ENCODE data around the gene CD86.

CD86 gene

DNA sequence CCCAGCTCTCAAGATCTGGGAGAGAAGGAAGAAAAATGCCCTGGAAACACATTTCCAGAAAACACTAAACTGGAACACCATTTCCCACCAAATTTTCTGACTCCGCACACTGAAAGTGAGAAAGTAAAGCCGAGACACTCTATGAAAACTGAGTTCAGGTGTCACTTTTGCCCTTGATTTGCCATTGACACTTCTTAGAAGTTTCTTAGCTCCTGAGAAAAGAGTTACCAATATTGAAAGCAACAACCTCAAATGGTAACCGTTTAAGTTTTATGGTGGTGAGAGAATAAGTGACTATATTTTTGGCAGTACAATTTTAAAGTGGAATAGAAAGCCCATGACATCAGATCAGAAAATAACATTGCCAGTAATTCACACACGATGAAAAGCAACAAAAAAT is 39.0 kb downstream of the CD86 start:
- TF ChIP-seq, protein P1, sequence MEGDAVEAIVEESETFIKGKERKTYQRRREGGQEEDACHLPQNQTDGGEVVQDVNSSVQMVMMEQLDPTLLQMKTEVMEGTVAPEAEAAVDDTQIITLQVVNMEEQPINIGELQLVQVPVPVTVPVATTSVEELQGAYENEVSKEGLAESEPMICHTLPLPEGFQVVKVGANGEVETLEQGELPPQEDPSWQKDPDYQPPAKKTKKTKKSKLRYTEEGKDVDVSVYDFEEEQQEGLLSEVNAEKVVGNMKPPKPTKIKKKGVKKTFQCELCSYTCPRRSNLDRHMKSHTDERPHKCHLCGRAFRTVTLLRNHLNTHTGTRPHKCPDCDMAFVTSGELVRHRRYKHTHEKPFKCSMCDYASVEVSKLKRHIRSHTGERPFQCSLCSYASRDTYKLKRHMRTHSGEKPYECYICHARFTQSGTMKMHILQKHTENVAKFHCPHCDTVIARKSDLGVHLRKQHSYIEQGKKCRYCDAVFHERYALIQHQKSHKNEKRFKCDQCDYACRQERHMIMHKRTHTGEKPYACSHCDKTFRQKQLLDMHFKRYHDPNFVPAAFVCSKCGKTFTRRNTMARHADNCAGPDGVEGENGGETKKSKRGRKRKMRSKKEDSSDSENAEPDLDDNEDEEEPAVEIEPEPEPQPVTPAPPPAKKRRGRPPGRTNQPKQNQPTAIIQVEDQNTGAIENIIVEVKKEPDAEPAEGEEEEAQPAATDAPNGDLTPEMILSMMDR (IDR thresholded peaks at IDR 0.05; ENCODE audit: low read depth, low read length), result no peak
- no peak for DNase-seq (ENCODE audit: extremely low read depth, low read depth)

DNA sequence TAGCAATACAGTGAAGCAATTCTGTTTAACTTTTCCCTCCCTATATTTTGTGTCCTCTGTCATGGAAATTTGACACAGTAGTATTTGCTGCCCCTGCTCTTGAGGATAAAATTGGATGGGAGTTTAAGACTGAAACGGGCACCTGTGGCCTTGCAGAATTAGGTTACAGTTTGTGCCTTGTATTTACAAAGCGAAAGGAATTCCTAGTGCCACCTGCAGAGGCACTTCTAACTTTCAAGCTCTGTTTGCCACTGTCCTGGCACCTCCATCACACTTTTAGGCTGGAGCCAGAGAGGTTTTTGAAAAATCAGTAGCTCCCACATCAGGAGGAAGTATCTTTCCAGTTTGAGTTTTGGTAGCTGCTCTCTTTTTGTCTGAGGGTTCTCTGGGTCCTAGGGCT is 39.5 kb downstream of the CD86 start:
- no peak for DNase-seq (ENCODE audit: extremely low read depth, low read depth)
- TF ChIP-seq, protein P1 (IDR thresholded peaks at IDR 0.05; ENCODE audit: low read depth, low read length), result no peak

DNA sequence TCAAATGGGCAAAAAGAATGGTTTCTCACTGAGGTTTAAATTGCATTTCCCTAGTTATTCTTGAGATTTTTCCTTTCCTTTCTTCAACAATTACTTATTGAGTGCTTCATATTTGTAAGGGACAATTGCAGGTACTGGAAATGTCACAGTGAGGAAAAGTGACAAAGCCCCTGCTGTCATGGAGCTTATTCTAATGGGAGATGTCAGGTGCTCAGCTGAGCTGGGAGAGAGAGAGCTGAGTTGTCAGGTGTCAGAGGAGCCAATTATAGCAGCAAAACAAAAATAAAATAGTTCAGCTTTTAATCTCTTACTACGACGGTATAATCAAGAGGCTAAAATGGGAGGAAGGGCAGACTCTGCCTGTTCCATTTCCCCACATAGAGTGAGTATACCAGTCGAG is 42.0 kb downstream of the CD86 start:
- DNase-seq (ENCODE audit: extremely low read depth, low read depth), result no peak
- TF ChIP-seq, protein P1 (IDR thresholded peaks at IDR 0.05; ENCODE audit: low read depth, low read length), result no peak

DNA sequence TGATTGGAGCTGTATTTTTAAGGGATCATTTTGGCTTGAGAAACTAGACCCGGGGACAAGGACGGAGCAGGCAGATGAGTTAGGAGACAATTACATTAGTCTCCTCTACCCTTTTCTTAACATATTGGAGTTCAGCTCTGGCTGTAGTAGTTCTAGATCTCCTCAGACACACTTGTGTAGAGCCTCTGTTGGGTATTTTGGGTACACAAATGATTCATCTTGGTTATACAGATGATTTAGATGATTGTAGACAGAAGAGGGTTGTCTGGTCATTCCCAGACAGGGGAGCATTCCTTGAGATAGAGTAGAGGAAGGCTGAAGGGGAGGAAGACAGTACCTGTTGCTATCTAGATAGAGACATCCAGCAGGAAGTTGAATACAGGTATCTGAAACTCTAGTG is 43.4 kb downstream of the CD86 start:
- TF ChIP-seq, protein P1 (IDR thresholded peaks at IDR 0.05; ENCODE audit: low read depth, low read length), result no peak
- no peak for DNase-seq (ENCODE audit: extremely low read depth, low read depth)

DNA sequence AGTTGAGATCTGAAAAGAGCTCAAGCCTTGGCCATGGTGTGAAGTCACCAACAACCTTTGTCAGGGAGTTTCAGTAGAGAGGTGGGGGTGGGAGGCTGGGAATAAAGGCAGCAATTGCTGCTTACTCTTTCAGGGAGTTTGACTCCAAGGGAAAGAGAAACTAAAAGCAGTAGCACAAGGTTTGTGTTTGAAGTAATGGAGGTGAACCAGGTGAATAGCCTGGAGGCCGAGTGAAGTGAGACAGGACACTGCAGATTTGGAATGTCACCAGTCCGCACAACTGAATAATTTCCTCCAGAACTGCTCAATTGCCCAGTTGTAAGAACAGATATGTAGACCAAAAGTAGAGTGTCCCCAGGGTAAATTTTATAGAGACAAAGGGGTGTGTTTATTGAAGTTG is 44.1 kb downstream of the CD86 start:
- TF ChIP-seq, protein P1 (IDR thresholded peaks at IDR 0.05; ENCODE audit: low read depth, low read length), result no peak
- DNase-seq (ENCODE audit: extremely low read depth, low read depth), result no peak

DNA sequence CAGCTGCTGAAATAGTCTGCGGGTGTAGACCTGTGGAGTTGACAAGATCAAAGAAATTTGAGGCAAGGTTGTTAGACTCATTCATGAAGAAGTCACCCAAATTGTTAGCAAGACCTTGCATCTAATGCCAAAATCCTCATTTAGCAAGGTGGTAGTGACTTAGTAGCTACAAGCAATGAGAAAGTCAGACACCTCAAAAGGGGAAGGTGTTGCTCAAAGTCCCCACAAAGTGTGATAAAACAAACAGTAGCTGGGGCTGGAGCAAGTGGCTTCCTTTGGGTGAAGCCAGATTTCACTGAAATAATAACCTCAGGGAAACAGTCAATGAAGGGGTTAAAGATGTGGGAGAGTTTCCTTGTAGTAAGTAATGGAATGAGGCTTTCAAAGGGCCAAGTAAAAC is 44.9 kb downstream of the CD86 start:
- DNase-seq (ENCODE audit: extremely low read depth, low read depth), result no peak

DNA sequence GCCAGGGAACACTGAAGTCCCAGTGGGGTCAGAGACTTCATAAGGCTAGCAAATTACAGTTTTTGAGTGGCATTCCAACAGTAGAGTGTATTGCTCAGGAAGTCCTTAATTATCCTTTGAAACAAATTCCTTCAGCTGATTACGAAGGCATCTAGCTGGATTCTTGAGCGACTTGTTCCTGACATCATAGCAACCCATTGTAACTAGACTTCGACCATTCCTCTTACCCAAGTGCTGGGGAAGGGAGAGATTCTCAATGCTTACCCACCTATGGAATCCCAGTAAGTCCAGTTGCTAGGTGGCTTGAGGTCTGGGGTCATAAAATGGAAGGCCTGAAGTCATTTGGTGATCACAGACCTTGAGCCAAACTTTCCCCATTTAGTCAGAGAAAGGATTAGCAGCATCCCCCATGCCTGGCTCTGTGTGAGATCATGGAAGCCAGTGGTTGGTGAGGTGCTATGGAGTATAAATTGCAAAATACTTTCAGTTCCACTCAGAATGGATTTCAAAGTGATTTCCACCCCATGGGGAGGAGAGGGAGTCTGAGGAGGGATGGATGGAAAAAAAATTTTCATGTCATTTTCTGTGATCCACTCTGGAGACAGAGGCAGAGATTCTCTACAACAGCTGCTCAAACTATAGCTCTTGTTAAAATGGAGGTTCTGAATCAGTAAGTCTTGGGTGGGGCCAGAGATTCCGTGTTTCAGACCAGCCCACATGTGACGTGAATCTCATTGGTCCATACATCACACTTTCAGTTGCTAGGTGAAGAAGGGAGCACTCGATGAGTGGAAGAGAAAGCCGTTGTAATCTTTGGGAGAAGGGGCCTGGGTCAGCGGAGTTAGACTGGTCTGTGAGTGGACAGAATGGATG is 45.7 kb downstream of the CD86 start:
- TF ChIP-seq, protein P1 (IDR thresholded peaks at IDR 0.05; ENCODE audit: low read depth, low read length), result no peak
- no peak for DNase-seq (ENCODE audit: extremely low read depth, low read depth)

More for the DNA sequence above, 44.9 kb downstream of the CD86 start:
- TF ChIP-seq, protein P1 (IDR thresholded peaks at IDR 0.05; ENCODE audit: low read depth, low read length), result no peak
